Stimulated activated CD8-positive, alpha-beta memory T cell treated with anti-CD3 and anti-CD28 coated beads, Interleukin-4, amount 100 ng/mL, for 24 hours (primary cell): ENCODE measurements around the gene ADAM15.

ENCODE experiments used
- DNase-seq: peaks from one replicate; pipeline ENCODE4 v3.0.0-alpha.2; 2020; ENCODE audit warnings: low read depth

Gene ADAM15

DNA sequence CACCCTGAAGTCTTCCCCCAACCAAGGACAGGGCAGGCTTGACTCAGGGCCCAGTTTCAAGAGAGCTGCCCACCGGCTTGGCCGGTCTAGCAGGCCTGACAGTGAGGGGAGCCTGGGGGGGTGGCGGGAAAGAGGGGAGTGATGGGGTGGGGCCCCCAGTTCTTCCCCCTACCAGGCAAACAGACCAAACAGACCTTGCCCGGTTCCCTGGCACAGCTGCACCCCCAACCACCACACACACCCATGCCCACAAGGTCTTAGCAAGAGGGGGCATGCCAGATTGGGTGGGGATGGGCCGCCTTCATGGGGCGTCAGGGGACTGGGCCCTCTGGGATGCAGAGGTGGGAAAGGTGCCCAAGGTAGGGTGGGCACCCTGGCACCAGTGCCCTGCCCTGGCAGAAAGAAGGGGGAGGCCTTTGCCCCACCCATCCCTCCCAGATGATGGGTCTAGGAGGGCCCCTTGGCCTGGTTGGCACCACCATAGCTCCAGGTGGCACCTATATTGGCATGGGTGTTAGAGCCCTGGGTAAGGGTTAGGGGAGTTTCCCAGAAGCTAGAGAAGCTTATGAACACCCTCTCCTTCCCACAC is 39.6 kb upstream of the ADAM15 start:
- no peak for DNase-seq

DNA sequence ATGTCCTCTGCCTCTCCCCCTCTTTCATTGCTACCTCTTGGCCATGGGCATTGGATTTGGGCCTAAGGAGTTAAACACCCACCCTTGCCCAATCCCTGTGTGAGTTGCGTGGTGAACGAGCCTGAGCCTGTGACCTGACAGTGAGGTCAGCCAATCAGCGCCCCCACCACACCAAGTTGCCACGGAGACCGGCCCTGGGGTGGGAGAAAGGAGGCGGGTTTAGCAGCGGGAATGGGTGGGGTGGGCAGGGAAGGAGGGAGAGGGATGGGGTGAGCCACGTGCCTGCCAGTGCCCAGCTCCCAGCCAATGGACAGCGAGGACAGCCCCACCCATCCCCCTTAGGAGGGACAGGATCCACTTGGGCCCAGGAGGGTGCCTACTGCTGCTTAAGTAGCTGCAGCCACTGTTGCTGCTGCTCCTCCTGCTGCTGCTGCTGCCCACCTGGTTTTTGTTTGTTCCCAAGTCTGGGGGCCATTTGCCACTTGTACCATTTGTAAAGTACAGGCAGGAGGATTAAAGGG is 39.0 kb upstream of the ADAM15 start:
- DNase-seq, result no peak

DNA sequence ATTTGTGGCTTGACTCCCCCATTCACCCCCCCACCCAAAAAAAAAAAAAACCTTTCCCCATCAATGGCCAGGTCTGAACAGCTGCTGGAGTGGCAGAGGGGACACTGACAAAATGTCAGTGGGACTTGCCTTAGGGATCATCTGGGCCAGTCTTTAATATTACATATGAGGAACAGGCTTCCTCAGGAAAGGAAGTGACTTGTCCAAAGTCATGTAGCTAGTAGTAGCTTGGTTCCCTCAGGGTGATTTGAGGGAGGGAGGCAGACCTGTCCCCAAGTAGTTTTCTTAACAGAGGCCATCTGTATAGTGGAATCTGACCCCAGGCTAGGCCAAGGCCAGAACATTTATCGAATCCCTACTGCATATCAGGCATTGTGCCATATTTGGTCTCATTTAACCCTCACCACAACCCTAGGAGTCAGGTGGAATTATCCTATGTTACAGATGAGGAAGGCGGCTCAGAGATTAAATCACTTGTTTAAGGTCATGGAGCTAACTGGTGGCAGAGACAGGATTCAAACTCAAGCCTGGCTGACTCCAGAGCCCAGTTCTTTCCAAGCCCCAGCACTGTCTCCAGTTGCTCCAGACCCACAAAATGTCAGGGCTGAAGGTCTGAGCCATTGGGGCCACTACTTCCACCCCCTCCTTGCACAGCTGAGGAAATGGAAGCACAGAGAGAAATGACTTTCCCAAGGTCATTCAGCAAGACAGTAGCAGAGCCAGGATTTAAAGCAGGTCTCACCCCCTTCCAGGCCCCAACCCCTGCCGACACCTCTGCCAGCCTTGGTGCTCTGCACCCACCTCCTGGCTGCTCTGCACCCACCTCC is 38.1 kb upstream of the ADAM15 start:
- no peak for DNase-seq

DNA sequence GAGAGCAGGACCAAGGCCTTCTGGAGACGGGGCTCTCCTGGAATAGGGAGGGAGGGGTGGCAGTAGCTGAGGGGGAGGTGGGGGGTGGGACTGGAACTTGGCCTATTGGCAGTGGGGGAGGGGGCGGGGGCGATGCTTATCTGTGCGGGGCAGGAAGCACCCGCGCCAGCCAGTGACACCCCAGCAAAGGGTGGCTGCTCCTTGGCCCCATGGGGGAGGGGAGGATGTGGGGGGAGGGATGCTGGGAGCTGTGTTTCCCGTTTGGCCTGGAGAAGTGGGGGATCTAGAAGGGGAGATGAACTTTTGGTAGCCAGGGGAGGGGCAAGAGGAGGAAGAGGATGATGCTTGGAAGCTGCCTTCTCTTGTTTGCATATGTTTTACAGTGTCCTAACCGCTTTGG is 37.5 kb upstream of the ADAM15 start:
- DNase-seq, result no peak

DNA sequence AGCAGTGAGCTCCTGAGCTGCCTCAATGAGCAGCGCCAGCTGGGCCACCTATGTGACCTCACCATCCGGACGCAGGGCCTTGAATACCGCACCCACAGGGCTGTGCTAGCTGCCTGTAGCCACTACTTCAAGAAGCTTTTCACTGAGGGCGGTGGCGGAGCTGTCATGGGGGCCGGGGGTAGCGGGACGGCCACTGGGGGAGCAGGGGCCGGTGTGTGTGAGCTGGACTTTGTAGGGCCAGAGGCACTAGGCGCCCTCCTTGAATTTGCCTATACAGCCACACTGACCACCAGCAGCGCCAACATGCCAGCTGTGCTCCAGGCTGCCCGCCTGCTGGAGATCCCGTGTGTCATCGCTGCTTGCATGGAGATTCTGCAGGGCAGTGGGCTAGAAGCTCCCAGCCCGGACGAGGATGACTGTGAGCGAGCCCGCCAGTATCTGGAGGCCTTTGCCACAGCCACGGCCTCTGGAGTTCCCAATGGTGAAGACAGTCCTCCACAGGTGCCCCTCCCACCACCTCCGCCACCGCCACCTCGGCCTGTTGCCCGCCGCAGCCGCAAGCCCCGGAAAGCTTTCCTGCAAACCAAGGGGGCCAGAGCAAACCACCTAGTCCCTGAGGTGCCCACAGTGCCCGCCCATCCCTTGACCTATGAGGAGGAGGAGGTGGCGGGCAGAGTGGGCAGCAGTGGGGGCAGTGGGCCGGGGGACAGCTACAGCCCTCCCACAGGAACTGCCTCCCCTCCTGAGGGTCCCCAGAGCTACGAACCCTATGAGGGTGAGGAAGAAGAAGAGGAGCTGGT is 36.2 kb upstream of the ADAM15 start:
- no peak for DNase-seq

DNA sequence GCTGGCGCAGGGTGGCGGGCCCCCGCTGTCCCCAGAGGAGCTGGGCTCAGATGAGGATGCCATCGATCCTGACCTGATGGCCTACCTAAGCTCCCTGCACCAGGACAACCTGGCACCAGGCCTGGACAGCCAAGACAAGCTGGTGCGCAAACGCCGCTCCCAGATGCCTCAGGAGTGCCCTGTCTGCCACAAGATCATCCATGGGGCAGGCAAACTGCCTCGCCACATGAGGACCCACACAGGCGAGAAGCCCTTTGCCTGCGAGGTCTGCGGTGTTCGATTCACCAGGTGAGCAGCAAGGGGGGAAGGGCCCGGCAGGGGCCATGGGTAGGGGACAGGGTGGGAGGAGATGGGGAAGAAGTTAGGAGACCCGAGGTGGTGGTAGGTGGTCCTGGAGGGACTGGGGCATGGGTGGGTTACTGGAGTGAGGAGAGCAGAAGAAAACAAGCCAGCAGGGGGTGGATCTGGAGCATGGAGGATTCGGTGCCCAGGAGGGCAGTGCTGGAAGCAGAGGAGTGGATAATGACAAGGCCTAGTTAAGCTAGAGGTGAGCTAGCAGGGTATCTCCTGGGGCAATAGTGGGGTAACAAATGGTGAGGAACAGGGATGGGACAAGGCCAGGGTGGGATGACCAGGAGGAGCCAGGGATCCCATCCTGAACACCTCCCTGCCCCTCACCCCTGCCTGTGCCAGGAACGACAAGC is 35.4 kb upstream of the ADAM15 start:
- no peak for DNase-seq

DNA sequence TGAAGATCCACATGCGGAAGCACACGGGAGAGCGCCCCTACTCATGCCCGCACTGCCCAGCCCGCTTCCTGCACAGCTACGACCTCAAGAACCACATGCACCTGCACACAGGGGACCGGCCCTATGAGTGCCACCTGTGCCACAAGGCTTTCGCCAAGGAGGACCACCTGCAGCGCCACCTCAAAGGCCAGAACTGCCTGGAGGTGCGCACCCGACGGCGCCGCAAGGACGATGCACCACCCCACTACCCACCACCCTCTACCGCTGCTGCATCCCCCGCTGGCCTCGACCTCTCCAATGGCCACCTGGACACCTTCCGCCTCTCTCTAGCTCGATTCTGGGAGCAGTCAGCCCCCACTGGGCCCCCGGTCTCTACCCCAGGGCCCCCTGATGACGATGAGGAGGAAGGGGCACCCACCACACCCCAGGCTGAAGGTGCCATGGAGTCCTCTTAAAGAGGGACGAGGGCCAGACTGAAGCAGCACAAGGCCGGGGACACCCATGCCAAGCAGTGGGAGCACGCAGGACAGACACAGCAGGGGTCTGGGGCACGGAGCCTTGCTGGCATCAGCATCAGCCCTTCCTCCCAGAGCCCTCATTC is 34.8 kb upstream of the ADAM15 start:
- no peak for DNase-seq

DNA sequence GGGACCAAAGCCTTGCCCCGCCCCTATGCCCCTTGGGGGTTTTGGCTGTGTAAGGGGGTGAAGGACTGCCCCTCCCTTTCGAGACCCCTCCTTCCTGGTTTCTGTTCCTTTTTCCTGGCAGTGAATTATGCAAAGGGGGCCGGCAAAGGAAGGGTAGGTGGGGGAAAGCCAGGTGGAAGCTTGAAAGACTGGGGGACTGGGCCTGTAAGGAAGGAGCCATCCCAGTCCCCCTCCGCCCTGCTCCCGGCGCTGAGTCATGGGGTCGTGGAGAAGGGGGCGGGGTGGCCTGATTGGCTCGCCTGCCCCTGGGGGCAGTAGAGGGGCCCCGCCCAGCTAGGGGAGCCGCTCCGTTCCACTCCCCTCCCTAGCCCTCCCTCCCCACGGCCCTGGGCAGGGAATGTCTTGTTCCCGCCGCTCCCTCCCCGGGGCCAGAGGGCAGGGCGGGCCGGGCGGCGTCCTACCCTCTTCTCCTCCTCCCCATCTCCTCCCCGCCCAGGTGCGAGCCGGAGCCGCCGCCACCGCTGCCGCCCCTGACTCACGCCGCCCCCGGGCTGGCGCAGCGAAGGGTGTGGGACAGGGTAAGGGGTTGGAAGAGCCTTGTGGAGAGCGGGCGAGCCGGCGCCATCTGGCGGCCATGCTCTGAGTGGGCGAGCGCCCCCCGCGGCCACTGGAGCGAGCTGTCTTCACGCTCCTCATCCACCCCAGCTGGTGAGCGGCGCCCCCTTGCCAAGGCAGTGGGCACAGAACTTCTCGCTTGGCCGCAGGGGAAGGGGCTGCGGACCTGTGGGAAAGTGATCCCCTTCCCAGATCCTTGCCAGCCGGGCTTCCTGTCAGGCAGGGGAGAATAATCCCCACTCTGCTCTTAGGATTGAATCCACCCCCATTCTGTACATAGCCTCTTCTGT is 33.8 kb upstream of the ADAM15 start:
- DNase-seq, result peak; percentile 84

DNA sequence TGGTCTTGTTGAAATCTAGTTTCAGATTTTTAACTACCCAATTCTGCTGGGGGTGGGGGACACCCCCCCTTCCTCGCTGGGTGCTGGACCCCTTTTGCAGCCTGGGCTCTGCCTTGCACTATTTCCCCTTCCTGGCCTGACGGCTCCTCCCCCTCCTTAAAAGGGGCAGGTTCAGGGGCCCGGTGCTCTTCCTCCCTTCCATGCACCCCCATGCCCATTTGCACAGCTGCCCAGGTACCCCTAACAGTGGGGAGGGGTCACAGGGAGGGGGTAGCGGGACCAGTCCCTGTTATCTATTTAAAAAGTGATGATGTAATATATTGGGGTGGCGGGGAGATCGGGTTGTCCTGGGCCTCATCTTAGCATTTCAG is 33.2 kb upstream of the ADAM15 start:
- DNase-seq, result no peak

DNA sequence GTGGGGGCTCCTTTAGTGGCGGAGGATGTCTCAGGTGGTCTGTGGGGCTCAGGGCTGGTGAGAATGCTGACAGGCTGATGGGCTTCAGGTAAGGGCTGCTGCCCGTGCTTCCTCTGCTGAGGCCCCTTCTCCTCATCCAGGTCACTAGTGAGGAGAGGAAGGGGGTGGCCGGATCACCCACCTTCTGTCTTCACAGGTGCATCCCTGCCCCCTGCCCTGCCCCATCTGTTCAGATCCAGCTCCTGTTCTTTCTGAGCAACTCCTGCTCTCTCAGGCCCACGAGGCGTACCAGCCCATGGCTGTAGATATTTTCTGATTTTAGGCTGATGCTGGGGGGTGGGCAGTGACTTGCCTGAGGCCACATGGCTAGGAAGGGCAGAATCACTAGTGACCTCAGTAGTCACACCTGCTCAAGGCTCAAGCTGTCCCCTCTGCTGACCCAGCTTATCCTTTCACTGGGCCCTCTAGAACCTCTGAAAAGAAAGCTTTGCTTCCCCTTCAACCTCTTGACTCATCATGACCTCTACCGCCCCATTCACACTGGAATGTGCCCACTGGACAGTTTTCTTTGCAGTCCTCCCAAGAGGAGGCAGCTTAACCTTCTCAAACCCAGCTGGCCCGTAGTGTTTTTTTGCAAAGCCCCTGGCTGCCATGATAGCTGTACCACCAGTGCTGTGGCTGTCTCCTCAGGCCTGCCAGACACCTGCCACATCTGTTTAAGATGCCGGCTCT is 32.3 kb upstream of the ADAM15 start:
- no peak for DNase-seq

DNA sequence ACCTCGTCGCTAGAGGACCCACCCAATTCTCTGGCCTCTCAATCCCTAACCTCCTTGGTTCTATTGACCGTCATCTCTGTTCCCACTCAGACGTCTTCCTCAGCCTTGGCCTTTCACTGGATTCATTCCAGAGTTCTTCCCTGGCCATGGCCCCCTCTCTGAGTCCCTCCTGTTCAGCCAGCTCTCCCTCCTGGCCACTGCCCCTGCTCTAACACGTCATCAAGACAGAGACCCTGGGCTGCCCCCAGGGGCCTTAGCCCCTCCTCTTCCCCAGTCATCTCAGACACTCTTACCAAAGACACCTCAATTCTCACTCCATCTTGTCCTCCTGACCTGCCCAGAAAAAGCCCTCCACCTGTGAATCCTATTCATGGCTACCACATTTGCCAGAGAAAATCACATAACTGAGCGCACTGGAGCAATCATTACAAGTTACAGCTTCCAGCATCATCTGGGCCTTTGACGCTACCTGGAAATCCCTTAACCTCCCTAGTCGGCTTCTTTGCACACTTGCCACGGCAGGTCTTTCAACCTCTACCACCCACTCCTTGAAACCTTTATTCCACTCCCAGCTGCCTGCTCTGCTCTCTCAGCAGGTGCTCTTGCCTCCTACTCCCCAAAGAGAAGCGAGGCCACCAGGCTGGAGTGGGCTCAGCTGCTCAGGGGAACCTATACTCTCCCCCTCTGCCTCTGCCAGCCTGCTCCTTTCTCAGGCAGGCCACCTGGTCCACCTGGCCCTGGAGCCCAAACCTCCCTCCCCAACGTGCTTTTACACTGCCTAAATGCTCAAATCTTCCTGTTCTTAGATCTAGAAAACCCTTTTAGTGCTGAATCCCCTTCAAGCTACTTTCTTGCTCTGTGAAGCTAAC is 31.5 kb upstream of the ADAM15 start:
- DNase-seq, result no peak

DNA sequence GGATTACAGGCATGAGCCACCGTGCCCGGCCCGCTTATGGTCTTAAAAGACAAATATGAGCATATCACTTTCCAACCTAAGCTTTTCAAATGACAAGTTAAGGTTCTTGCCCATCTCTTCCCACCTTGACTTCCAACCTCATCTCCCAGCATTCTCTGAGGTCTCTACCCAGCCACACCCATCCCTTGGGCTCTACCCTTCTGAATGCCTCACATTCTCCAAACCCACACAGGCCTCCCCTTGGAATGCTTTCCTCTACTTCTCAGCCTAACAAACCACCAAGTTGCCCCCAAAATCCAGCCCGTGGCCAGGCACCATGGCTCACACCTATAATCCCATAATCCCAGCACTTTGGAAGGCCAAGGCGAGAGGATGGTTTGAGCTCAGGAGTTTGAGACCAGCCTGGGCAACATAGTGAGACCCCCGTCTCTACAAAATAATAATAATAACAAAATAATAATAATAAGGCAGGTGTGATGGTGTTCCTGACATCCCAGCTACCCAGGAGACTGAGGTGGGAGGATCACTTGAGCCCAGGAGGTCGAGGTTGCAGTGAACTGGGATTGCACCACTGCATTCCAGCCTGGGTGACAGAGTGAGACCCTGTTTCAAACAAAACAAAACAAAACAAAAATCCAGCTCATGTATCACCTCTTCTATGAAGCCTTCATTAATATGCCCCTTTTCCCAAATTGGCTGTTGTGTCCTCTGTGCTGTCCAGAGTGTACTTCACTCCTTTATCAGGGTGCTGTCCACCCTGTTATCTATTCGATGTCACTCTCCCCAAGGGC is 28.8 kb upstream of the ADAM15 start:
- DNase-seq, result no peak

DNA sequence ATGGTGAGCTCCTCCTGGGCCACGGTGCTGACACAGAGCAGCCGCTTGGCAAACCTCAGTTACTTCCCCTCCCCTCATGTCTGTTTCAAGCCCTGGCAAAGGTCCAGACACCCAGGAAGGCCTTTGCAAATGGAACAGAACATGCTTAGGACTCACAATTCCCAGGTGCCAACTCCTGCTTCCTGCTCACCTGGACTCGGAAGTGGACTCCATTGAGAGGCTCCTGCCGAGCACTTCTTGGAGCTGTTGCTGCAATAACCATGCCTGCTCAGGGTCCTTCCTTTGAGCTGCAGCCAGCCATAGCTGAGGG is 28.2 kb upstream of the ADAM15 start:
- no peak for DNase-seq

DNA sequence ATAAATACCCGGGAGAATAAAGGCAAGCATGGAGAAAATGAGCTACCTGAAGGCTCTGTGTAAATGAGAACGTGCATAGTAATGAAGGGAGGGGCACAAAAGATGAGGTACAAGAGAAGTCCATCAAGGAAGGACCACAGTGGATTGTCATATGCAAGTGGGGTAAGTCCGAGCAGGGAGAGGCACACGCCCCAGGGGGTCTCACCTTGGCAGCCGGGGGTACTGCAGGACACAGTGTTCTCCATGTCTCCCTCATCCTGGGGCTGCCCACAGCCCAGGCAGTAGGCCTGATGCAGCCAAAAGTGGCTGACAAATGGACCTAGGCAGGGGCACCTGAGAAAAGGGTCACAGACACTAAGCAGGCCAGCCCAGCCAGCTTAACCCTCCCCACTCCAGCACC is 27.5 kb upstream of the ADAM15 start:
- no peak for DNase-seq

DNA sequence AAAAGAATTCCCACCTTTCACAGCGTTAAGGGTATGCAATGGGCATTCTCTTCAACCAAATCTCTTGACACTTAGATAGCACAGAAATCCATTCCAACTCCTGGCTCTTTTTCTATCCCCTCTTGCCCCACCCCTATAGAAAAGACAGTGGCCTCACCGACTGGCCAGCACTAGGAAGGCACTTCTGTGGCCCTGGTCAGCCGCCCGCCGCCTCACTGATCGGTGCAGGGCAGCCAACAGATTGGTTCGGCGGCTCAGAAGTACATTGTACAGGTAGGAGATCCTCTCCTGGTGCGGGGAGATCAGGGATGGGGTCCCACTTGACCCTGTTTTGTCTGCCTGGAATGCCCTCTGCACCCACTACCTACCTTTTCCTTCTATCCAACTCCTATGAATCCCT is 26.8 kb upstream of the ADAM15 start:
- DNase-seq, result no peak

DNA sequence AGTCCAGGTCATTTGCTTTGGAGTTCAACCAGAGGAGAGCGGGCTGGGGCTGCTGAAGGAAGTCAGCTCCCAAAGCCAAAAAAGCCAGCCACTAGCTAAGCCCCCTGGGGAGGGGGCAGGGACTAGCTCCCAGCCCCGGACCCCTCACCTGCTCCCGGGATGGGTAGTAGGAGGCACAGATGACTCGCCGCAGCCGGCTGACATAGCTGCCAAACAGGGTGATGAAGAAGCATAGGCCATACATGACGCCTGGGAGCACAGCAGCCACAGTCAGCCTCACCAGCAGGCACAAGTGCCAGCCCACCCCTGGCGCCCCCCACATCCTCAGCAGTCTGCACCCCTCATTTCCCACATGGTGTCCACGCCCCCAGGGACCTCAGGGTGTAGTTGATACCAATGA is 25.0 kb upstream of the ADAM15 start:
- DNase-seq, result no peak

DNA sequence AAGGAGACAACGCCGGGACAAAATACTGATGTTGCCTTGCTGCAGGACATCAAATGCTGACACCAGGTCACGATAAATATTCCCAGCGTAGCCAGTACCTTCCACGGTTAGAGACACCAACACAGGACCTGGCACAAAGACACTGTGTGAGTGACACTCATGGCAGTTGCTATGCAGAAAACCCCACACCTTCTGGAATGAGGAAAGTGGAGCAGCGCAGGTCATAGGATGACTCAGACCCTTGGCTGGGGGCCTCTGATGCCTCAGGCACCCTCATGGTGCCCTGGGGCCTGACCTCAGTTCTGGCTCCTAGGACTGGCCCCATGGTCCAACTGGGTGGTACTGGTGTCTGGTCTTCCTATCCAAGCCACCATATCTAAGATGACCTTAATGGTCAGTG is 24.5 kb upstream of the ADAM15 start:
- DNase-seq, result no peak

DNA sequence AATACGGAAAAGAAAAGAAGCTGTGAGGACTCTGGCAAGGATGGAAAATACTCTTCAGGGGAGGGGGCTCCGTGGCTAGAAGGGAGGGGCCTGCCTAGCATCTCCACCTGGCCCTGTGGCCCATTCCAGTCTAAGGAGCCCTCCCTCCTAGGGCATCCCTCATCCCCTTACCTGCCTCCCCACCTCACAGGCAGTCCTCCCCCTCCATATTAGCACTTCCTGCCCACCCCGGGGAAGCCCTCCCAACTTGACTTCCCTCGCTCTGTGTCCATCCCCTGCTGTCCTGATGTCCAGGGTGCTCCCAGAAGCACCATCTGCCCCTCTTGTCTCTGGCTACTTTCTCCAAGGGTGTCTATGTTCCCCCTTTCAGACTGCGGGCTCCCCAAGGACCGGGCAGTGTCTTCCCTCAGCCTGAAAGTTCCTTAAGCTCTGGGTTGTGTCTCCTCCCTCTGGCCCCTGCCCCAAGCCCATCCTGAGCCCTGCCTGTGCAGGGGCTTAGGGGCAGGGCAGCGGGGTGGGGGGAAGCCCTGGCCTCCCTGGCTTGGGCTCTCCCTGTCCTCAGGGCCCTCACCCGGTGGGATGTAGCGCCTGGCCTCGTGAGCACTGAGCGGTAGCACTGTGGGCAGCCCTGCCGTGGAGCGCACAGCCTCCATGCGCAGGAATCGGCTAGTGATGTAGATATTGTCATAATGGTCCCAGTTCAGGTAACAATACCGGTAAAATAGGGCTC is 21.4 kb upstream of the ADAM15 start:
- DNase-seq, result no peak
